ENCODE measurements around the gene MARK4. TPM values are rescaled to one million over a fixed set of nuclear protein-coding genes. Genes with fewer than 3 reads are reported as not detected.

The MARK4 gene
- total RNA-seq, 2 donors from 2014 or later, result 12.7 to 28.6 TPM

GRCh38 chr19:45231891-45232290 is 19.2 kb upstream of the MARK4 start:
- DNase-seq, result no peak
- no peak overlapping the region for H3K4me3 ChIP-seq
- no peak for TF ChIP-seq CTCF (IDR thresholded peaks at IDR 0.05)
- no peaks in the 10 kb centered on the region for H3K9me3 ChIP-seq
- H3K36me3 ChIP-seq, result no peaks in the 10 kb centered on the region
- H3K27me3 ChIP-seq, result peaks cover 19% of the 10 kb centered on the region
- no peaks in the 10 kb centered on the region for H3K4me1 ChIP-seq
- H3K9ac ChIP-seq (ENCODE audit: low read depth in 2 of 2, low read length in 2 of 2), result no peak overlapping the region
- H3K27ac ChIP-seq, result no peak overlapping the region
- intact Hi-C loops (cut with DNase I), result no loop called here

GRCh38 chr19:45234089-45234869 is 16.8 kb upstream of the MARK4 start:
- no peak overlapping the region for H3K4me3 ChIP-seq
- no peaks in the 10 kb centered on the region for H3K4me1 ChIP-seq
- intact Hi-C loops (cut with DNase I), result no loop called here
- H3K9me3 ChIP-seq, result no peaks in the 10 kb centered on the region
- no peak for TF ChIP-seq CTCF (IDR thresholded peaks at IDR 0.05)
- no peak overlapping the region for H3K9ac ChIP-seq (ENCODE audit: low read depth in 2 of 2, low read length in 2 of 2)
- H3K36me3 ChIP-seq, result no peaks in the 10 kb centered on the region
- H3K27me3 ChIP-seq, result peaks cover 19% of the 10 kb centered on the region
- DNase-seq, result no peak
- H3K27ac ChIP-seq, result no peak overlapping the region

GRCh38 chr19:45235485-45235884 is 15.6 kb upstream of the MARK4 start:
- no peaks in the 10 kb centered on the region for H3K36me3 ChIP-seq
- no peak for DNase-seq
- H3K9me3 ChIP-seq, result no peaks in the 10 kb centered on the region
- no peaks in the 10 kb centered on the region for H3K4me1 ChIP-seq
- H3K9ac ChIP-seq (ENCODE audit: low read depth in 2 of 2, low read length in 2 of 2), result no peak overlapping the region
- intact Hi-C loops (cut with DNase I), result no loop called here
- H3K27me3 ChIP-seq, result peaks cover 19% of the 10 kb centered on the region
- H3K27ac ChIP-seq, result no peak overlapping the region
- no peak for TF ChIP-seq CTCF (IDR thresholded peaks at IDR 0.05)
- H3K4me3 ChIP-seq, result no peak overlapping the region

GRCh38 chr19:45238556-45238955 is 12.5 kb upstream of the MARK4 start:
- intact Hi-C loops (cut with DNase I), result no loop called here
- Histone ChIP-seq H3K4me3 (no peak overlapping the region), H3K27me3 (peaks cover 15% of the 10 kb centered on the region), H3K27ac (no peak overlapping the region), H3K9me3 (no peaks in the 10 kb centered on the region), H3K4me1 (no peaks in the 10 kb centered on the region), H3K36me3 (no peaks in the 10 kb centered on the region), H3K9ac (ENCODE audit: low read depth in 2 of 2, low read length in 2 of 2) (no peak overlapping the region)
- TF ChIP-seq CTCF (IDR thresholded peaks at IDR 0.05), result no peak
- no peak for DNase-seq

GRCh38 chr19:45243144-45243732 is 7.8 kb upstream of the MARK4 start:
- H3K9ac ChIP-seq (ENCODE audit: low read depth in 2 of 2, low read length in 2 of 2), result no peak overlapping the region
- H3K4me3 ChIP-seq, result no peak overlapping the region
- TF ChIP-seq CTCF (IDR thresholded peaks at IDR 0.05), result no peak
- no peaks in the 10 kb centered on the region for H3K9me3 ChIP-seq
- no peaks in the 10 kb centered on the region for H3K4me1 ChIP-seq
- H3K27ac ChIP-seq, result no peak overlapping the region
- no peaks in the 10 kb centered on the region for H3K36me3 ChIP-seq
- no peaks in the 10 kb centered on the region for H3K27me3 ChIP-seq
- intact Hi-C loops (cut with DNase I), result no loop called here
- DNase-seq, result no peak

All from colonic mucosa (tissue), 4 donors.